H1 (cell line): ENCODE results near the gene SMS.

Source experiments
- ASH2L ChIP-seq: fragments of 200-600, 300-600 bp; sonication (generic); IDR thresholded peaks from one replicate; pipeline ENCODE4 v1.7.1; 2017; ENCODE audit warnings: low read length
- CBX5 ChIP-seq: fragments of 300-800, 300-1000 bp; sonication (generic); IDR thresholded peaks from 2 replicates; pipeline ENCODE4 v1.7.1; 2016; ENCODE audit warnings: antibody characterized with exemption, low read length, low read depth
- CREB1 ChIP-seq: IDR thresholded peaks from 2 replicates; pipeline ENCODE4 v1.6.1; 2012; ENCODE audit warnings: inconsistent platforms
- EP300 ChIP-seq, 2 experiments: IDR thresholded peaks; 1 replicate in 1 of 2; 2 replicates in 1 of 2; pipeline ENCODE4 v1.6.1; 2011 to 2012; ENCODE audit warnings: low read depth in 2 of 2, low read length in 2 of 2, mild to moderate bottlenecking in 2 of 2, borderline replicate concordance in 1 of 2, inconsistent platforms in 1 of 2, moderate library complexity in 1 of 2
- EZH2 ChIP-seq: fragments of 200-600 bp; sonication (generic); IDR thresholded peaks from 2 replicates; pipeline ENCODE4 v1.7.1; 2012; ENCODE audit warnings: low read depth, mild to moderate bottlenecking, moderate library complexity, low read length, inconsistent platforms; ENCODE audit not compliant: severe bottlenecking
- GTF2F1 ChIP-seq: IDR thresholded peaks from 2 replicates; pipeline ENCODE4 v1.6.1; 2012; ENCODE audit warnings: low read depth, low read length, improper control_type of control experiment, borderline replicate concordance
- NRF1 ChIP-seq: IDR thresholded peaks from 2 replicates; pipeline ENCODE4 v1.6.1; 2011; ENCODE audit warnings: mild to moderate bottlenecking, low read depth, low read length, improper control_type of control experiment
- POLR2A ChIP-seq, 2 experiments: IDR thresholded peaks; 1 replicate in 1 of 2; 2 replicates in 1 of 2; pipeline ENCODE4 v1.6.1; 2011; ENCODE audit warnings: low read depth in 2 of 2, low read length in 2 of 2, mild to moderate bottlenecking in 2 of 2; ENCODE audit errors: control extremely low read depth in 1 of 2
- RAD21 ChIP-seq, 2 experiments: IDR thresholded peaks in 1 of 2; conservative IDR thresholded peaks in 1 of 2; 2 replicates each; pipeline ENCODE4 v1.6.1; 2011; ENCODE audit warnings: low read depth in 2 of 2, low read length in 2 of 2, improper control_type of control experiment in 1 of 2, inconsistent platforms in 1 of 2, mild to moderate bottlenecking in 1 of 2, moderate library complexity in 1 of 2
- RBBP5 ChIP-seq: IDR thresholded peaks from 2 replicates; pipeline ENCODE4 v1.7.1; 2012; ENCODE audit warnings: low read depth, mild to moderate bottlenecking, inconsistent platforms, low read length, moderate library complexity, borderline replicate concordance
- TAF1 ChIP-seq: IDR thresholded peaks from 2 replicates; pipeline ENCODE4 v1.6.1; 2011; ENCODE audit warnings: mild to moderate bottlenecking, low read depth, low read length
- TCF12 ChIP-seq: IDR thresholded peaks from 2 replicates; pipeline ENCODE4 v1.6.1; 2011; ENCODE audit warnings: low read depth, mild to moderate bottlenecking, low read length
- TF ChIP-seq, protein P1 (sequence below), 3 experiments: IDR thresholded peaks; 1 replicate in 2 of 3; 2 replicates in 1 of 3; pipeline versions ENCODE4 v1.5.1 to v1.6.1; 2011; ENCODE audit warnings: low read length in 3 of 3, mild to moderate bottlenecking in 3 of 3, inconsistent platforms in 2 of 3, low read depth in 1 of 3, moderate library complexity in 1 of 3; ENCODE audit not compliant: insufficient read depth in 1 of 3; ENCODE audit errors: control extremely low read depth in 1 of 3
- TF ChIP-seq, protein P2 (sequence below): IDR thresholded peaks from 2 replicates; pipeline ENCODE4 v1.6.1; 2012; ENCODE audit warnings: inconsistent platforms

- no peak for TF ChIP-seq TCF12
- TF ChIP-seq RAD21 (IDR thresholded peaks at IDR 0.05 in 1 of 2, conservative IDR thresholded peaks at IDR 0.05 in 1 of 2; ENCODE audit: low read depth in 2 of 2, low read length in 2 of 2): no peak
- TF ChIP-seq POLR2A (IDR thresholded peaks at IDR 0.05; ENCODE audit: control extremely low read depth in 1 of 2, low read depth in 2 of 2, low read length in 2 of 2): no peak
- no peak for TF ChIP-seq ASH2L
- no peak for TF ChIP-seq EP300 (IDR thresholded peaks at IDR 0.05; ENCODE audit: borderline replicate concordance in 1 of 2, low read depth in 2 of 2, low read length in 2 of 2)
- TF ChIP-seq, protein P1, sequence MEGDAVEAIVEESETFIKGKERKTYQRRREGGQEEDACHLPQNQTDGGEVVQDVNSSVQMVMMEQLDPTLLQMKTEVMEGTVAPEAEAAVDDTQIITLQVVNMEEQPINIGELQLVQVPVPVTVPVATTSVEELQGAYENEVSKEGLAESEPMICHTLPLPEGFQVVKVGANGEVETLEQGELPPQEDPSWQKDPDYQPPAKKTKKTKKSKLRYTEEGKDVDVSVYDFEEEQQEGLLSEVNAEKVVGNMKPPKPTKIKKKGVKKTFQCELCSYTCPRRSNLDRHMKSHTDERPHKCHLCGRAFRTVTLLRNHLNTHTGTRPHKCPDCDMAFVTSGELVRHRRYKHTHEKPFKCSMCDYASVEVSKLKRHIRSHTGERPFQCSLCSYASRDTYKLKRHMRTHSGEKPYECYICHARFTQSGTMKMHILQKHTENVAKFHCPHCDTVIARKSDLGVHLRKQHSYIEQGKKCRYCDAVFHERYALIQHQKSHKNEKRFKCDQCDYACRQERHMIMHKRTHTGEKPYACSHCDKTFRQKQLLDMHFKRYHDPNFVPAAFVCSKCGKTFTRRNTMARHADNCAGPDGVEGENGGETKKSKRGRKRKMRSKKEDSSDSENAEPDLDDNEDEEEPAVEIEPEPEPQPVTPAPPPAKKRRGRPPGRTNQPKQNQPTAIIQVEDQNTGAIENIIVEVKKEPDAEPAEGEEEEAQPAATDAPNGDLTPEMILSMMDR (IDR thresholded peaks at IDR 0.05; ENCODE audit: control extremely low read depth in 1 of 3, insufficient read depth in 1 of 3, low read depth in 1 of 3, low read length in 3 of 3): no peak
- no peak for TF ChIP-seq CBX5
- TF ChIP-seq GTF2F1: no peak
- TF ChIP-seq TAF1: no peak
- no peak for TF ChIP-seq CREB1
- no peak for TF ChIP-seq RBBP5
- TF ChIP-seq NRF1: no peak
- TF ChIP-seq, protein P2, sequence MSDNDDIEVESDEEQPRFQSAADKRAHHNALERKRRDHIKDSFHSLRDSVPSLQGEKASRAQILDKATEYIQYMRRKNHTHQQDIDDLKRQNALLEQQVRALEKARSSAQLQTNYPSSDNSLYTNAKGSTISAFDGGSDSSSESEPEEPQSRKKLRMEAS: no peak
- no peak for TF ChIP-seq EZH2
These were observed 603 bp upstream of the SMS start for GRCh38 chrX:21939906-21940305.
